Stimulated activated CD8-positive, alpha-beta memory T cell treated with anti-CD3 and anti-CD28 coated beads, Interleukin-7, amount 100 ng/mL, for 48 hours (primary cell): ENCODE data around the gene HNRNPU.
A peak's percentile ranks its signal among the peaks of the same experiment; 100 is the strongest.

Source experiments
- DNase-seq, 2 donors: peaks; one replicate each; pipeline ENCODE4 v3.0.0-alpha.2; 2020; ENCODE audit warnings: low read depth in 1 of 2; ENCODE audit errors: extremely low read depth in 1 of 2

The HNRNPU gene

GRCh38 chr1:244863491-244864252 is 671 bp downstream of the HNRNPU start:
- peak in 1 of 2 donors; percentile 15 for DNase-seq

DNA sequence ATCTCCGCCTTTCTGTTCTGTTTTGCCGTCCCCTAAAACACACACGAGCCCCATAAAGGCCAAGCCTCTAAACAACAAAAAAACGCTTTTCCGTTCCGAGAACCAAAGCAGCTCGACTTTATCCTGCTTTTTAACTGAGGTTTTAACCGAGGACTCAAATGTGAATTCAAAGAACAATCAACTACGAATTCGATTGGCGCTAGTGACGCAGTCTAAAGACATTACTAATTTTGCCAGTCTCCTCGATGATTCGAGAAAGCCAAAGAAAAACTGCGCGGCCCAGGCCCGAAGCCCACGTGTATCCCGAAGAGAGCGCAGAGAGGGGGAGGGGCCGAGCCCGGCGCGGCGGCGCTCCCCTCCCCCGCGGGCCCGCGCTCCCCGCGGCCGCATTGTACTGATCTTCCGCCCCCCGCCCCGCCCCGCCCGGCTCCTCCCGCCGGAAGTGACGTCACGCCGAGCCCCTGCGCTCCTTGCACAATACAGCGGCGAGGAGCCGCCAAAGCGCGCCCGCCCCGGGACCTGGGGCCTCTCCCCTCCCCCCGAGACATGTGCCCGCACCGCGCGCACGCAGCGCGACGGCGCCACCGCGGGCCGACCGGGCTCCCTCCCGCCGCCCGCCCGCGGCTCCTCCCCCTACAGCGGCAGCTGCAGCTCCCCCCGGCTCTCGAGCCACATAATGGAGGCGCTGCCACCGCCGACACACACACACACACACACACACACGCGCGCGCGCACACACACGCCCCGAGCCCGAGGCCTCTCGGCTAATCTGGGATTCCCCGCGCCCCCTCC is 1.4 kb downstream of the HNRNPU start:
- DNase-seq, result peak; percentile 92 to 93

DNA sequence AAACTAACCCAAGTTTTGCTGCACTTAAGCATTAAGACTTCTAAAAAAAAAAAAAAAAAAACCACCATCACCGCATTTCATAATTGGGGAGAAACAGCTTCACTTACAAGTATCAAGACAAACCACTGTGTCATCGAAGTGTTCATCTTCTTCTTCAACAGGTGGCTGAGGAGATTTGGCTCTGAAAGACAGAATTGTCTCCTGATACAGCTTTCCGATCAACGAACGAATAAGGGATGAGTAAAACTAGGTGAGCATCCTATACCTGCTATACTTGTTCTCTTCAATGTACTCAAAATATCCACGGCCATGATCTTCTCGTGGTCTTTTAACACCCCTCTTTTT is 2.0 kb downstream of the HNRNPU start:
- no peak for DNase-seq

- no peak for DNase-seq
Observed at GRCh38 chr1:244861683-244862082, 2.7 kb downstream of the HNRNPU start.

- no peak for DNase-seq
Observed at GRCh38 chr1:244860914-244861610, 3.3 kb downstream of the HNRNPU start.

GRCh38 chr1:244860078-244860477 is 4.3 kb downstream of the HNRNPU start:
- DNase-seq, result no peak

DNA sequence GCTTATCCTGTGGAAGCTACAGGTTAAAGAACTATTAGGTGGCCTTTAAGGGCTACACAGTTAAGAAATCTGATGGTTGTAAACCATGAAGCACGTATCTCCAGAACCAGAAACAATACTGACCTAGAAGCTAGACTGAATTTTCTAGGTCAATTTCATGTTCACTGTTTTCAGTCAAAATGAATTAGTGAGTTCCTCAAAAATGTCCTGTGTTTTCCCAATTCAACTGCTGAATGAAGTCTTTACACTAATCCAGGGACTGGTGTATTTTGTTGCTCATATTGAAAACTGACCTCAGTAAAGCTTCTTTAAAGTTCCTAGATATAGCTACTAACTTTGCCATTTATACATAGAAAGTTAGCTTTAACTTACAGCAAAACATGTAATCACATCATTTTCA is 6.0 kb downstream of the HNRNPU start:
- no peak for DNase-seq

DNA sequence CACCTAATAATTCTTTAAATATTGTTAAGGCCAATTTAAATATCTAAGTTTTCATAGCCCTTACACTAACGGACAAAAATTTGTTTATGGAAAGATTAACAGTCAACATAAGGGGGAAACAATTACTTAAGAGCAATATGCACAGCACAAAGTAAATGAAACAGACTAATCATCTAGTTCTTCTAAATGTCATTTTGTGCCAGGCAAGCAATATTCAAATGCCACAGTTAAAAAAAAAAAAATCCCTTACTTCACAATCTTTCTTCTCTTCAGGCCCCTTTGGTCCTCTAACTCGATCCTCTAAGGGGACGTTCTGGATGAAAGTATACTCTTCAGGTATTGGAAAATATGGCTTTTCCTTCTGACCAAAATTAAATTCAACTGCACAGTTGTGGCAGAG is 6.6 kb downstream of the HNRNPU start:
- DNase-seq, result no peak

DNA sequence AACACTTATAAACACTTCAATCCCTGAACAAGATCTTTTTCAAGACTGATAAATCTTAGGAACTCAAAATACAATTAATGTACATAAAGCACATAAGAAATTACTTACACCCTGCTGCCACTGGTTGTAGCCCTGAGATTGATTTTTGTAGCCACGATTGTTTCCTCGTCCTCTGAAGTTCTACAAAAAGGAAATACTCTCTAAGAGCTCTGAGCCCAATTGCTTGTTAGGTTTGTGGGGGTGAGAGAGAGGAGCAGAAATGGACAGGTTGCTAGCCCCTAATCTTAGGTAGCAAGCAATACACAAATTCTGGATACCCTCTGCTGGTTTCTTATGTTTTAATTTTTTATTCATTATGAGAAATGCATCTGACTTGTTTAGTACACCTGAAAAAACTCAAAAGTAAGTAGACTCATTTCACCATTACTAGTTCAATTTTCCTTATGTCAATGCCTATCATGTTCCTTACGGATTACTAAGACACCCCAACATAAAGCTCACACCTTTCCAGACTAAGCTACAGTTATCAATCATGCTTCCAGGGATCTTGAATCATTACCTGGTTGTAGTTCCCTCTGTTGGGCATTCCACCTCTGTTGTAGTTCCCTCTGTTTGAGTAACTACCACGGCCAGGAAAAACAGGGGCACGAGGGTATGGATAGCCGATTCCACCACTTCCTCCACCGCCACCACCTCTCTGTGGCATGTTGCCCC is 9.3 kb downstream of the HNRNPU start:
- no peak for DNase-seq

DNA sequence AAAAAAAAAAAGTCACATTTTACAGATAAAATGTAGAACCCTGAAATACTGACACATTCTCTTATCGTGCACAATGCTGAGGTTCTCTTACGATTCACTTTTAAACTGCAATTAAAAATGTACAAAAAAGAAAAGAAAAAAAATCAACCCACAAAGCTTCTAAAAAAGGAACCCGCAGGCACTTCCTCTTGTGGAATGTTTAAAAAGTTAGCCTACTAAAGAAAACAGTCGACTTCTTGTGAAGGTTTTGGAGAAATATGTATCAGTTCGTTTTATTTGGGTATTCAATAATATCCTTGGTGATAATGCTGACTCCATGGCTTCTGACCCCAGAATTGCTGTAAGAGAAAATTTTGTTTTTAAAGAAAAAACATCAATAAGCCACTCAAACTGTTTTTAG is 10.2 kb downstream of the HNRNPU start:
- DNase-seq, result no peak

GRCh38 chr1:244852694-244853093 is 11.6 kb downstream of the HNRNPU start:
- no peak for DNase-seq

DNA sequence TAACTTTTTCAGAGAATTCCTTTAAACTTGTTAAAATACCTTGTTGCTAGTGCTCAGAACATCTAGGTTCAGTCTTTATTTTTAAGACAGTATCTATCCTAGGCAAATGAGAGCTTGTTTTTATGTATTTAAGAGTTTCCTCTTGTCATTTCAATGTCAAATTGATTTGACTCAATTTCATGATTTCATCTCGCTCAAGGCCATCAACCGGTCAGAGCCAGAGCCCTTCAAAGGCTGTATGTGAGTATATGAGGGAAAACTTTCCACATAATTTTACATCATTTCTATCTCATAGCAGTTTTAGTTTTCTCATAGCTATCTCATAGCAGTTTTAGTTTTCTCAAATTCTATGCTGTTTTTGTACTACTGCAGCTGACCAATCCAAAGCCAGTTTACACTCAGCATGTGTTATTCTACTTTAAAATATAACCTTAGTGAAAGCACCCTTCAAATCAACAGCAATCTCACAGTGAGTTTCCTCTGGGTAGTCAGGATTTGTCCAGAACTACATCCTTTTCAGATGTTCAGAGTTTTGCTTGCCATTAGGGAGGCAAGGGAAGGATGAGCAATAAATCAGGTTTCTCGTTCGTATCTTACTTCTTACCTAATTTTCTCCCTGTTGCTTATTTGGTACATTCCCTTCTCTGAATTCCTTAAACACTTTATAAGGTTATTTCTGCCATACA is 12.7 kb downstream of the HNRNPU start:
- no peak for DNase-seq

- DNase-seq, result no peak
Observed at GRCh38 chr1:244850896-244851295, 13.4 kb downstream of the HNRNPU start.

GRCh38 chr1:244850099-244850852 is 14.1 kb downstream of the HNRNPU start:
- no peak for DNase-seq

GRCh38 chr1:244849189-244849866 is 15.0 kb downstream of the HNRNPU start:
- DNase-seq, result no peak

DNA sequence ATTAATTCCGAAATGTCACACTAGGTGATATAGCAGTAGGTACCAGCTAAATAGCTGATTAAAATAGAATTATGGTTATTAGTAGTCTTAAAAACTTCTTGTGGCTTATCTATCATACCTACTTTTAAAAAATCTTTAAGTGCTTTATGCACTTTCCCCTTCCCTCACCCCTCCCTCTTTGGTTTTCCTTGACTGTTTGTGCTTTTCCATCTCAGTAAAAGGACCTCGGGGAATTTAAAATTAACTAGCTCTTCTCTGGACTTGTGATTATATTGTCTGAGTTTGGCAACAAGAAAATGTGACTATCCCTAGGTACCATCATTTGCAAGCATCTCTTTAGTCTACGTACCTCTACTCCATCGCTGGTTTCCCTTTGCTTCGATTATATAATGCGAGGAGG is 17.7 kb downstream of the HNRNPU start:
- DNase-seq, result no peak

GRCh38 chr1:244844155-244845121 is 19.9 kb downstream of the HNRNPU start:
- DNase-seq, result no peak
